Cardiac muscle cell (in vitro differentiated cells and primary cell): ENCODE data around the gene ZNF24. TPM values are rescaled to one million over a fixed set of nuclear protein-coding genes. Genes with fewer than 3 reads are reported as not detected.

Experiments
- DNase-seq, 2 donors: peaks; one replicate each; pipeline versions ENCODE4 v3.0.0 to v3.0.0-alpha.2; 2010 to 2017; ENCODE audit warnings: low read depth in 1 of 2, low spot score in 1 of 2
- H3K27ac ChIP-seq: fragments of 200-600 bp; sonication (generic); 2 replicates; pipeline ENCODE4 v1.5.1; 2016
- H3K27me3 ChIP-seq: fragments of 200-600 bp; sonication (generic); 2 replicates; pipeline ENCODE4 v1.6.0; 2016; ENCODE audit warnings: control low read depth
- H3K36me3 ChIP-seq: fragments of 200-600 bp; sonication (generic); 2 replicates; pipeline ENCODE4 v1.5.1; 2016; ENCODE audit warnings: control low read depth
- H3K4me1 ChIP-seq: fragments of 200-600 bp; sonication (generic); 2 replicates; pipeline ENCODE4 v1.8.1; 2017; ENCODE audit warnings: low read depth, mild to moderate bottlenecking, mixed run types
- H3K4me3 ChIP-seq: fragments of 200-600 bp; sonication (generic); 2 replicates; pipeline ENCODE4 v1.5.1; 2016; ENCODE audit warnings: mild to moderate bottlenecking
- H3K9me3 ChIP-seq: fragments of 200-600 bp; sonication (generic); 2 replicates; pipeline ENCODE4 v1.5.1; 2017; ENCODE audit warnings: low read depth, mild to moderate bottlenecking, control low read depth
- CTCF ChIP-seq: IDR thresholded peaks from 2 replicates; pipeline ENCODE4 v1.5.1; 2012; ENCODE audit warnings: low read depth, mild to moderate bottlenecking, low read length
- polyA plus RNA-seq: library from polyadenylated mRNA; unstranded; fragments of >200 nt; fragmentation: Nextera tagmentation; extraction: Ambion mirVana; gene quantifications from 2 replicates; pipeline ENCODE4 v1.2.1, GENCODE V29; 2016
- total RNA-seq: library from RNA; depleted of rRNA; stranded (reverse); fragments of >200 nt; gene quantifications from 2 replicates; pipeline ENCODE4 v1.2.3, GENCODE V29; 2016

ZNF24 gene
- total and polyA plus RNA-seq, 2 experiments from 2014 or later, result 38.5 to 41.1 TPM

GRCh38 chr18:35334212-35334611 lies 10.0 kb downstream of the ZNF24 start:
- DNase-seq, result no peak
- H3K36me3 ChIP-seq, result peaks cover 67% of the 10 kb centered on the region
- no peaks in the 10 kb centered on the region for H3K27me3 ChIP-seq
- no peak for TF ChIP-seq CTCF
- H3K27ac ChIP-seq, result no peak overlapping the region
- no peaks in the 10 kb centered on the region for H3K9me3 ChIP-seq
- H3K4me3 ChIP-seq, result no peak overlapping the region
- H3K4me1 ChIP-seq, result no peaks in the 10 kb centered on the region

GRCh38 chr18:35331367-35332087 lies 12.7 kb downstream of the ZNF24 start:
- H3K4me3 ChIP-seq, result no peak overlapping the region
- no peaks in the 10 kb centered on the region for H3K9me3 ChIP-seq
- peak overlapping the region; percentile 50 for H3K27ac ChIP-seq
- DNase-seq, result peak in 1 of 2 donors; percentile 25
- TF ChIP-seq CTCF, result no peak
- no peaks in the 10 kb centered on the region for H3K4me1 ChIP-seq
- no peaks in the 10 kb centered on the region for H3K27me3 ChIP-seq
- peaks cover 40% of the 10 kb centered on the region for H3K36me3 ChIP-seq

- TF ChIP-seq CTCF, result no peak
- H3K4me1 ChIP-seq, result no peaks in the 10 kb centered on the region
- DNase-seq, result no peak
- peaks cover 15% of the 10 kb centered on the region for H3K36me3 ChIP-seq
- no peak overlapping the region for H3K4me3 ChIP-seq
- no peaks in the 10 kb centered on the region for H3K9me3 ChIP-seq
- no peak overlapping the region for H3K27ac ChIP-seq
- no peaks in the 10 kb centered on the region for H3K27me3 ChIP-seq
Measured at GRCh38 chr18:35328868-35329267, 15.4 kb downstream of the ZNF24 start.

GRCh38 chr18:35326695-35327387 lies 17.4 kb downstream of the ZNF24 start:
- H3K36me3 ChIP-seq, result no peaks in the 10 kb centered on the region
- no peaks in the 10 kb centered on the region for H3K9me3 ChIP-seq
- no peaks in the 10 kb centered on the region for H3K4me1 ChIP-seq
- no peaks in the 10 kb centered on the region for H3K27me3 ChIP-seq
- no peak for DNase-seq
- TF ChIP-seq CTCF, result no peak
- H3K4me3 ChIP-seq, result no peak overlapping the region
- H3K27ac ChIP-seq, result no peak overlapping the region

- H3K4me1 ChIP-seq, result no peaks in the 10 kb centered on the region
- no peaks in the 10 kb centered on the region for H3K9me3 ChIP-seq
- DNase-seq, result no peak
- H3K27me3 ChIP-seq, result no peaks in the 10 kb centered on the region
- no peak overlapping the region for H3K4me3 ChIP-seq
- no peak overlapping the region for H3K27ac ChIP-seq
- TF ChIP-seq CTCF, result no peak
- no peaks in the 10 kb centered on the region for H3K36me3 ChIP-seq
Measured at GRCh38 chr18:35324926-35325655, 19.1 kb downstream of the ZNF24 start.
